Measurements from ENCODE around the gene CDKAL1.
"Not testable (repeated sequence)": the region's sequence is repeated elsewhere in the genome, so short reads cannot be mapped to it uniquely, and the experiment has no call there.

Gene CDKAL1

DNA sequence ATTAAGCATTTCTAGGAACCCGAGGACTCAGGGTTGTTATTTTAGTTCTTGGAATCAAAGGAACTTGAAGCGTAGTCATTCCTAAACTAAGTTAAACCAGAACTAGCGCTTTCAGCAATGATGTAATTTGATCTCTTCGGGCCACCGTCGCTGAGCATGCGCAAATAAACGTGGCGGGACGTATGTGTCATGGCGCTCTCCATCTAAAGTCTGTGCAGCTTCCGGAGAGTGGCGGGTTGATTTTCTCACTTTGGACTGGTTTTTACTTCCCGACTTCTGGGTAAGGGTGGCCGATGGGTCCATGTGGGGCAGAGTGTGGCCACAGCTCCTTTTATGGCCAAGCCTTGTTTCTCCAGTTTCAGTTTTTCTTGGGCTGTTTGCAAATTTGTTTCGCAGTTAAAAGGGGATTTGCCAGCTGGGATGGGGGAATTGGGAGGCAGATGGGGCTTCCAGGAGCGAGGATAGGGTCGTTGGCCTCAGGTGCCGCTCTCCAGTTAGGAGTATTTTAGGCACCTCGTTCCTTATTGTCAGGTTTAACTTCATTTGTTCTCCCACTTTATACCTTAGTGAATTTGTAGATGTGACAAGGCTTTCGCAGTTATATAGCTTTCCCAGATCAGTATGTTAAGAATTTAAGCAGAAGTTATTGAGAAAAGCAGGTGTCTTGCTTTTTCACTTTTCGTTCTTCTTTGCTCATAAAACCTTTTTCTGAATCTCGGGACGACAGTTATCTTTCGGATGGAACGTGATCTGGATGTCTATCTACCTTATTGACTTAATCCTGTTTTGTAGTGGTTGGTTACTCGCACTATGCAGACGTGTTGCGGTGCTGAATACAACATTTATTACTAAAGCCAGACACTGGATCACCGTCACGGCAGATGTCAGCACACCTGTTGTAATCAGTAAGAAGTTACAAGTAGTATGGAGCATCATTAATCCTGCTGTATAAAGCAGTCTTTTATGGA lies at the start of gene CDKAL1:
Gene CDKAL1, plus strand, starts transcription at position 163 of the 968 bp plus-strand sequence. CDS start 11,894 bp downstream, outside the sequence.
- peak; percentile 76 to 84 for DNase-seq (ENCODE audit: low read depth in 2 of 2)

DNA sequence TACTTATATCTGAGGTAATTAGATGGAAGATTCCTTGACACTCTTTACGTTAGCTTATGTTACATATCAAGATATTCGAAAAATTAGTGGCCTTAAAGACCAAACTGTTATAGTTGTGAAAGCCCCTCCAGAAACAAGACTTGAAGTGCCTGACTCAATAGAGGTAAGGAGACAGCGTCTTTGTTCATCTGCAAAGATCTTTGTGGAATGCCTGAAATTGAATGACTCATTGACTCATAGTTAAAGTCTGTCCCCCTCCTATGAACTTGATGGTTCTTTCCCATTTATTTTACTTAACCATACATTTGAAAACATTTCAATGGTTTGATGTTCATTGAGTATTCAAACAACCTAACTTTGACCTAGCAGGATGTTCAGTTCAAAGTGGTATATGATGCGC lies 47.6 kb upstream of the CDKAL1 start:
- DNase-seq (ENCODE audit: low read depth in 2 of 2): no peak

- DNase-seq (ENCODE audit: low read depth in 2 of 2): no peak
These were observed 46.4 kb upstream of the CDKAL1 start for GRCh38 chr6:20487669-20488375.

DNA sequence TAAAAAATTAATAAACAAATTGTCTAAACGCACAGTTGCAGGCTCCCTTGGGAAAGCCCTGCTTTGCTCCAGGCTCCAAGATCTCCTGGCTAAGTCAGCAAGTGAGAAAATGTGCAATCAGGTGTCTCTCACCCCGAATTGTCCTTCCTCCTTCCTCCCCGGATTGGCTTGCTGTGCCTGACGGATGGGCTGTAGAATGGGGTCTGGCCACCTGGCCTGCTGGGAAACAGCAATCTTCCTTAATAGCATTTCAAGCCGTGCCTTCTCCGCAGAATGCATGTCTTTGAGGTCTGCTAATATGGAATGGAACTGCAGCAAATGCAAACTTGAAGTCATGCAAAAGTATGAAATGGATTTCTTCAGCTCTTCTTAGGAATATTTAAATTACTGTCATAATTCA lies 43.7 kb upstream of the CDKAL1 start:
- no peak for DNase-seq (ENCODE audit: low read depth in 2 of 2)

DNA sequence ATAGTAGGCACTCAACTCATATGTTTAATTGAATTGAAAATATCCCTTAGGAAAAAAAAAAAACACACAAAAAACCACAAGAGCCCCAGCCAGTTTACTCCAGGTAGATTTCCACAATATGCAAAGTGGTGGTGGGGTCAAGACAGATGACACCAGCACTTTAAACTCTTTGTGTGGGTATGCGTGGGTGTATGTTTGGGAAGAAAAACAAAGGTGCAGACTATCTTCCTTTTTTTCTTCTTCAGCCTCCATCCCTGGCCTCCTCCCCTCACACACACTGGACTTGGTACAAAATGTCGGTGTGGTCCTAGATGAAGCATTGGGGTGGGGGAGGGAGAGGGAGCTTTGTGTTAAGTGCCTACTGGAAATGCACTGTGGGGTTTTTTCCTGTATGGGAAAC lies 42.2 kb upstream of the CDKAL1 start:
- no peak for DNase-seq (ENCODE audit: low read depth in 2 of 2)

DNA sequence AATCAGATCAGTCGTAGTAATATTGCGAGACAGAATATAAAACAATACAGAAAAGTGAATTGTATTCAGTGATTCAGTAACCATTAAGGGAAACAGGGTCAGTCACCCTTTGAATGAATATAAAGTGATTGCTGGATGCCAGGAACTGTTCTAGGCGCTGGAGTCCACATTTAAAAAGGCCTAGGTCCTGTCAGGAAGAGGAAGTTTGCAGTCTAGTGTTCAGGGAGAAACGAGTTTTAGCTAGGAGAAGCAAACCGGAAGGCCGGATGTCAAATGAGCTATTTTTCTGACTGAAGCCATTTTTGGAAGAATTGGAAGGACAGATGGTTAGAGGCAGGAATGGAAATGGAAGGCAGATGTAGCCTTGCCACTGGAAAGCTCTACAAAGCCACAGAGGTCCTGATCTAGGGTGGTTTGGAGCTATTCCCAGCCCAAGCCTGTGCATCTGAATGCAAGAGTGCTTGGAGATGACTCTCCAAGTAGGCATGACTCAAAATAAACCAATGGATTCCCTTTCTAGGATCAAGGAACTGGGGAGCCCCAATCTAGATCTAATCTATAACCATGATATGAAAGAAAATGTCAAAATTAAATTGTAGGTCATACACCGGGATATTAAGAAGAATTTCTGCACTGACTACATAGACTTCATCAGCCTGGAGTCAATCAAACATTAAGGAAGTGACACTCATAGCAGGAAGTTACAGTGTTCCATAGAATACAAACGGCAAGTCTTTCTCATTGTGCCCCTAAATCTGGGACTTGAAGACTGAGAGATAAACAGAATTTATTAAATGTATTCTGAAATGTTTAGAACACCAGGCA lies 36.8 kb upstream of the CDKAL1 start:
- DNase-seq (ENCODE audit: low read depth in 2 of 2): no peak

DNA sequence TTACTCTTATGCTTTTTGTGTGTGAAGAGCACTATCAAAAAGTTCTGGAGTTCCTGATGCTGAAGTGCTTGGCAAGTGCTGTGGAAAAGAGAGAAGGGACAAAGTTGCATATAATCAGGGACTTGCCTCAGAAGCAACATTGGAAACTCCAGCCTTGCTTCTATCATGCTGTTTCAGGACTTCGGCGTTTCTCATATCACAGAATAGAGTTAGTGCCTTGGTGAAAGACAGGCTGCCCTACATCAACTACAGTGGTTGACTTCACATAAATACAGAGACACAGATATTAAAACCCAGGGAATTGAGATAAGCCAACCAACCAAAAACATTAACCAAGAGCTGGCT lies 36.2 kb upstream of the CDKAL1 start:
- DNase-seq (ENCODE audit: low read depth in 2 of 2): no peak

DNA sequence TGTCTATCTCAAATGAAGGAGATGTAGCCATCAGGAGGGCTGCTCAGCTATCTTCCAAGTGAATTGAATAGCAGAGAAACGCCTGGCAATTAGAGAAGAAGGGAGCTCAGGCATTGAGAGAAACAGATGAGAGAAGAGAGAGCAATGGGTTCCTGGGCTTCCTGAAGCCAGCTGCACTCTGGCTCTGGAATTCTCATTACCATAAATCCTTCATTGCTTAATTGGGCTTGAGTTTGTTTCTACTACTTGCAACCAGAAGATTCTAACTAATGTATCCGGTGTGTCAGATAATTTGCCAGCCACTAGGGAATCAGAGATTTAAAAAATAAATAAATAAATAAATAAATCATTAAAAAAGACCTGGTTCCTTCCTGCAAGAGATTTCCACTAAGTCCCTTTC lies 25.0 kb upstream of the CDKAL1 start:
- no peak for DNase-seq (ENCODE audit: low read depth in 2 of 2)

GRCh38 chr6:20511852-20512251 lies 22.4 kb upstream of the CDKAL1 start:
- no peak for DNase-seq (ENCODE audit: low read depth in 2 of 2)

GRCh38 chr6:20525208-20525607 lies 9.0 kb upstream of the CDKAL1 start:
- DNase-seq (ENCODE audit: low read depth in 2 of 2): not testable (repeated sequence)

DNA sequence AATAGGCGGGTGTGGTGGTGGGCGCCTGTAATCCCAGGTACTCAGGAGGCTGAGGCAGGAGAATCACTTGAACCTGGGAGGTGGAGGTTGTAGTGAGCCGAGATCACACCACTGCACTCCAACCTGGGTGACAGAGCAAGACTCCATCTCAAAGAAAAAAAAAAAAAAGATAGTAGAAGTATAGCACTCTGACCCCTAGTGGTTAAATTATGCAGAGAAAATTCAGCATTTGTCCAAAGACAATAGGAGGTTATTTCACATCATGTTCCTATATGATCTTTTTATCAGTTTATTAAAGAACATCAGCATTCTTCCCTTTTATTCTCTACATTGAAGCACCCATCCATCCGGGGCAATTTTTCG lies 5.2 kb upstream of the CDKAL1 start:
- DNase-seq (ENCODE audit: low read depth in 2 of 2): not testable (repeated sequence)

DNA sequence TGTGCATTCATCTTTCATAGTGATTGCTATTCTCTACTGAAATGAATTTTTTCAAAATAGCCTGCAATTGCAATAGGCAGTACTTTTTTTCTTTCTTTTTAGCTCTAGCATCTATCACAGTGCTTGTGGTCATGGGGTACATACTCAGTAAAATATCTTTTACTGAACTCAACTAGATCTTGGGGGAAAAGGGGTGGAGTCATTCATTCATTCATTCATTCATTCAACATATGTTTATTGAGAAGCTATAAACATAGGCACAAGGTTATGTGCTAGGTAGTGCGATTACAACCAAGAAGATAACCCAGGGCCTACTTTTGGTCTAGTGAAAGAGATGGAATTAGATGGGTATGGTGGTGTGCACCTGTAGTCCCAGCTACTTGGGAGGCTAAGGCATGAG lies 1.4 kb upstream of the CDKAL1 start:
- no peak for DNase-seq (ENCODE audit: low read depth in 2 of 2)

GRCh38 chr6:20533746-20534294 lies 437 bp upstream of the CDKAL1 start:
- no peak for DNase-seq (ENCODE audit: low read depth in 2 of 2)

GRCh38 chr6:20538131-20538662 lies 3.9 kb downstream of the CDKAL1 start:
- DNase-seq (ENCODE audit: low read depth in 2 of 2): no peak

- DNase-seq (ENCODE audit: low read depth in 2 of 2): no peak
These were observed 4.7 kb downstream of the CDKAL1 start for GRCh38 chr6:20538907-20539306.

- no peak for DNase-seq (ENCODE audit: low read depth in 2 of 2)
These were observed 5.1 kb downstream of the CDKAL1 start for GRCh38 chr6:20539387-20539786.

GRCh38 chr6:20540683-20541082 lies 6.4 kb downstream of the CDKAL1 start:
- no peak for DNase-seq (ENCODE audit: low read depth in 2 of 2)

DNA sequence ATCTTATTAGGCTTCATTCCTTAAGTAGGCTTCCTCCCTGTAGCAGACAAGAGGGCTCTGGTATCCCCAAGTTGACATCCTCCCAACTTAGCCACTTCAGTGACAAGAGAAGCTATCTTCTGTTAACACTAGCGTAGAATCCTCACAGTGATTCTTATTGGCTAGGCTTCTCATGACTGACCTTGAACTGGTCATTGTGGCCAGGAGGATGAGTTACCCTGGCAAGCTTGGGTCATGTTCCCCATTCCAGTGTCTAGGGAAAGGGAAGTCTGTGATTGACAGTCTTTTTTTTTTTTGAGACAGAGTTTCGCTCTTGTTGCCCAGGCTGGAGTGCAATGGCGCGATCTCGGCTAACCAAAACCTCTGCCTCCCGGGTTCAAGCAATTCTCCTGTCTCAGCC lies 7.1 kb downstream of the CDKAL1 start:
- no peak for DNase-seq (ENCODE audit: low read depth in 2 of 2)

DNA sequence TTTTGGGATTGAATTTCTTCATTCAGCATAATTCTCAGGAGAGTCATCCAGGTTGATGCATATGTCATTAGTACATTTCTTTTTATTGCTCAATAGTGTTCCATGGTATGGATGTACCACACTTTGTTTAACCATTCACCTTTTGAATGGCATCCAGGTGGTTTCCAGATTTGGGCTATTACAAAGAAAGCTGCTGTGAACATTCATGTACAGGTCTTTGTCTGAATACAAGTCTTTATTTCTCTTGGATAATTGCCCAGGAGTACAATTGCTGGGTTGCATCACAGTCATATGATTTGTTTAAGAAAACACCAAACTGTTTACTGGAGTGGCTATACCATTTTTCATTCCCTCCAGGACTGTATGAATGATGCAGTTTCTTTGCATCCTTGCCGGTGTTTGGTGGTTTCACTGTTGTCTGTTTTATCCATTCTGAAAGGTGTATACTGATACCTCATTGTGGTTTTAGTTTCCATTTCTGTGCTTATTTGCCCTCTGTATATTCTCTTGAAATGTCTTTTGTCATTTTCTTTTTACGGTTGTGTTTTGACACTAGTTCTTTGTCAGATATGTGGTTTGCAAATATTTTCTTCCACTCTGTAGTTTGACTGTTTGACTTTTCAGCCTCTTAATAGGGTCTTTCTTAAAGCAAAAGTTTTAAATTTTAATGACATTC lies 8.8 kb downstream of the CDKAL1 start:
- DNase-seq (ENCODE audit: low read depth in 2 of 2): no peak

- DNase-seq (ENCODE audit: low read depth in 2 of 2): no peak
These were observed 14.0 kb downstream of the CDKAL1 start for GRCh38 chr6:20548264-20548663.

GRCh38 chr6:20549398-20549797 lies 15.1 kb downstream of the CDKAL1 start:
- not testable (repeated sequence) for DNase-seq (ENCODE audit: low read depth in 2 of 2)

Data from stimulated activated CD8-positive, alpha-beta memory T cell treated with anti-CD3 and anti-CD28 coated beads, Interleukin-15, amount 100 ng/mL, for 48 hours (primary cell).